ENCODE results near the gene TTR. TPM values are rescaled to one million over a fixed set of nuclear protein-coding genes. Genes with fewer than 3 reads are reported as not detected.

TTR gene
- total and polyA plus RNA-seq, 9 of the 15 experiments (the other 6 are each of a cell fraction or from before 2014, with no cell fraction given): 0.17 to 0.53 TPM; not detected in 7

- TF ChIP-seq TSHZ1 (CRISPR knock-in tag; IDR thresholded peaks at IDR 0.05) (no peak), NR0B1 (IDR thresholded peaks at IDR 0.05; ENCODE audit: partially characterized antibody) (no peak), CSDE1 (IDR thresholded peaks at IDR 0.05) (no peak), ZNF232 (CRISPR knock-in tag; IDR thresholded peaks at IDR 0.05) (no peak), SIN3A (IDR thresholded peaks at IDR 0.05; ENCODE audit: borderline replicate concordance in 2 of 2, control insufficient read depth in 1 of 2, low read depth in 2 of 2, low read length in 2 of 2) (no peak), TCF3 (CRISPR knock-in tag; IDR thresholded peaks at IDR 0.05) (no peak), BHLHE40 (IDR thresholded peaks at IDR 0.05; ENCODE audit: low read length) (no peak), NR2C1 (IDR thresholded peaks at IDR 0.05) (no peak), NR2C1 (tag; IDR thresholded peaks at IDR 0.05) (no peak), CREB5 (CRISPR knock-in tag; IDR thresholded peaks at IDR 0.05) (no peak)
- TF ChIP-seq, protein P1, sequence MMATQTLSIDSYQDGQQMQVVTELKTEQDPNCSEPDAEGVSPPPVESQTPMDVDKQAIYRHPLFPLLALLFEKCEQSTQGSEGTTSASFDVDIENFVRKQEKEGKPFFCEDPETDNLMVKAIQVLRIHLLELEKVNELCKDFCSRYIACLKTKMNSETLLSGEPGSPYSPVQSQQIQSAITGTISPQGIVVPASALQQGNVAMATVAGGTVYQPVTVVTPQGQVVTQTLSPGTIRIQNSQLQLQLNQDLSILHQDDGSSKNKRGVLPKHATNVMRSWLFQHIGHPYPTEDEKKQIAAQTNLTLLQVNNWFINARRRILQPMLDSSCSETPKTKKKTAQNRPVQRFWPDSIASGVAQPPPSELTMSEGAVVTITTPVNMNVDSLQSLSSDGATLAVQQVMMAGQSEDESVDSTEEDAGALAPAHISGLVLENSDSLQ (IDR thresholded peaks at IDR 0.05): no peak
Observed at GRCh38 chr18:31603315-31603714, 11.6 kb downstream of the TTR start (continued).
